ENCODE data around the gene PARVB.
"Not testable (repeated sequence)": the region's sequence is repeated elsewhere in the genome, so short reads cannot be mapped to it uniquely, and the experiment has no call there.

The PARVB gene

GRCh38 chr22:43998679-43999264 is 25.3 kb upstream of the PARVB start:
- no peak for DNase-seq (ENCODE audit: low read depth, low spot score)

DNA sequence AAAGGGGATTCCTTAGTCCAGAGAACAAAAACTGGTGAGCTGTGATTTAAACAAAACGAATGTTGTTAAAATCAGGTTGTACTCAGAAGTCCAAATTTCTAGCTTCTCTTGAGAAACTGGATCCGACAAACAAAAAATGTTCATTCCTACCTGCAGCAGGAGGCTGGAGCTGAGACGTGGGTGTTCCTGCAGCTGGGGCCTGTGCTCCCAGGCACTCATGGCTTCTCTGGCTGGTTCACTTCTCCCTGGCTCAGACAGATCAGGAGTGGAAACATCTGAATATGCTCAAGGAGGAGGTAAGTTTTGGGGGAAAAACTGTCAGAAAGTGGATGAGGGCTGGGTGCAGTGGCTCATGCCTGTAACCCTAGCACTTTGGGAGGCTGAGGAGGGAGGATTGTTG is 24.7 kb upstream of the PARVB start:
- DNase-seq (ENCODE audit: low read depth, low spot score) = no peak

GRCh38 chr22:44000123-44000522 is 24.0 kb upstream of the PARVB start:
- no peak for DNase-seq (ENCODE audit: low read depth, low spot score)

DNA sequence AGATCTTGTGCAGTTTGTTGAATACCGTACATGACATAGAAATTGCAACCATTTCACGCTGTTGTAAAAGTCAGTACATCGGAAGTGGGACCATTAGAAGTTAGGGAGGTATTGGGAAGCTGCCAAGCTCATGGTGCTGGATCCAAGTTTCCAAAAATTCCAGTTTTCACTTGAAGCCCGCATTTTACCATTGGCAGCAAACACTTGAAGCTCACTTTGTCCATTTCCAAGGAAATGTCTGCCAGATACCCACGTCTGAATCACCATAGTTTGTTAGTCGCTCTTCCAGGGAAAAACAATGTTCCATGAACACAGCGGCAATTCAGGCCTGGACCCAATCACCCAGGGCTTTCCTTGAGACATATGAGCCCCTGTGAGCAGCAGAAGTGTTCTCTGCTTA is 22.6 kb upstream of the PARVB start:
- DNase-seq (ENCODE audit: low read depth, low spot score) = no peak

DNA sequence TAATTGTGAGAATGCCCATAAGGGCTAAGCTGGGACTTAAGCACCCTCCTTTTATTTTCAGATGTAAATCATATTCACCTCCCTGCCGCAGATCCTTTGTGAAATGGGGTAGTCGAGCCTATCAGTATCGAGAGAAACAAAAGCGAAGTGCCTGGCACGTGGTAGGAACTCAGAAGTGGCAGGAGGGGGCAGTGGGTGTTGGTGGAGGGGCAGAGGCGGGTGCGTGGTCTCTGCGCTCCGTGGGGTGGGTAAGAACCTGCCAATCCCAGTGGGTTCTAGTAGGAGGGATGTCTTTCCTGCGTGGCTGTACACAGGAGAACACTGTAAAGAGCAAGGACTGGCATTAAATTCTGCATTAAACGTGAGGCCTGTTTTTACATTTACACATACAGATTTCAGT is 21.8 kb upstream of the PARVB start:
- no peak for DNase-seq (ENCODE audit: low read depth, low spot score)

GRCh38 chr22:44002997-44003396 is 21.1 kb upstream of the PARVB start:
- DNase-seq (ENCODE audit: low read depth, low spot score) = no peak

GRCh38 chr22:44003405-44004103 is 20.5 kb upstream of the PARVB start:
- no peak for DNase-seq (ENCODE audit: low read depth, low spot score)

- DNase-seq (ENCODE audit: low read depth, low spot score) = no peak
These were observed 20.0 kb upstream of the PARVB start for GRCh38 chr22:44004104-44004460.

DNA sequence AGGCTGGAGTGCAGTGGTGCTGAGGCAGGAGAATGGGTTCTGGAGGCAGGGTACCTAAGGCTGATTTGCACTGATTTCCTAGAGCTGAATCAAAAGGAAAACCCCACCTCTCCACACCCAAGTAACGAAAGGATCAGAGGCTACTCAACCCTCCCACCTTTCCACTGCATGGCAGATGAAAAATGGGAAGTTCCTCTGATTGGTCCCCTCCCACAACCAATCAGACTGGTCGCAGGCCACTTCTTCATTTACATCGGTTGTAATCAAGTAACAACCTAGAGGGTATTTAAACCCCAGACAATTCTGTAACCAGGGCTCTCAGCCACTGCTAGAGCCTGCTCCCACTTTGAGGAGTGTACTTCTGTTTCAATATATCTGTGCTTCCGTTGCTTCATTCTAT is 18.6 kb upstream of the PARVB start:
- DNase-seq (ENCODE audit: low read depth, low spot score) = no peak

DNA sequence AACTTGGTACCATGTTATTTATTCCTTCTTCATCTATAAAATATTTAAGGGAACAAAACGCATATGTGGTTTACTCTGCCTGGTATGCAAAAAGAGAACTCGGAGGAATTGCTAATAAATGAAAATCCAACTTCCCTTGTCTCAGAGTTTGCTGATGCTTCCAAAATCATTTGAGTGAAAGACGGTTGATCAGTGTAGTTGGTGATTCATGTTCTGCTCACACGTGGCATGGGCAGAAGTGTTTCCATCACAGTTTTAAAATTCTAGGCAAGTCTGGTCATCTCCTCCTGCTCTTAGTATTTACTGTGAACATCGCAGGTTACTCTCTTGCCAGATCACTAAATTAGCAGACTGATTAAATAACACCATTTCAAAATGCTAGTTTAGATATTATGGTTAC is 11.9 kb upstream of the PARVB start:
- no peak for DNase-seq (ENCODE audit: low read depth, low spot score)

- no peak for DNase-seq (ENCODE audit: low read depth, low spot score)
These were observed 11.5 kb upstream of the PARVB start for GRCh38 chr22:44012591-44012990.

DNA sequence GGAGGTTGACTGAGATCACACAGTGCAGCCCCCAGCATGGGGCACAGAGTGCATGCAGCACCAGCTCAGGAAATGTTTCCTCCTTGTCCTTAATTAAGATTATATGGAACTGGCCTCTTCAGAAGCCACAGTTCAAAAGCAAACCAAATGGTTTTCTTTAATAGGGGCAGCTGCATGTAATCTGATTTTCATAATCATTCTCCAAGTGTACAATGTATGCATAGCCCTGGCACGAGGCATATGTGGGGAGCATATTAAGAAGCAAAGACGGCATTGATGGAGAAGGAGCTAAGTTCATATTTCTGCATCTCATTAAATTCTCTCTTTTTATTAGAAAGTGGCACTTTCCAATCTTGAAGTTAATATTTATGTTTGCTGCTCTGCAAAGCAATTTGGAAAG is 9.9 kb upstream of the PARVB start:
- DNase-seq (ENCODE audit: low read depth, low spot score) = no peak

DNA sequence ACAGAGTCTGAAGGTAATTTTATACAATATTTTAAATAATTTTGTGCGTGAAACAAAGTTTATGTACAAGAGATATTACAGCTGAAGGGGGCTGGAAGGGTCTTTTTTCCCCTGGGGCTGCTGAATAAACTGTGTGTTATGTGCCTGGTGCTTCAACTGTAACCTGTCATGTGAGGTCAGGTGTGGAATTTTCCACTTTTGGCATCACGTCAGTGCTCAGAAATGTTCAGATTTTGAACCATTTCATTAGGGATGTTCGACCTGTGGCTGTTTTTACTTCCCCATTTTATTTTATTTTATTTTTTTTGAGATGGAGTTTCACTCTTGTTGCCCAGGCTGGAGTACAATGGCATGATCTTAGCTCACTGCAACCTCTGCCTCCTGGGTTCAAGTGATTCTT is 7.5 kb upstream of the PARVB start:
- DNase-seq (ENCODE audit: low read depth, low spot score) = not testable (repeated sequence)

DNA sequence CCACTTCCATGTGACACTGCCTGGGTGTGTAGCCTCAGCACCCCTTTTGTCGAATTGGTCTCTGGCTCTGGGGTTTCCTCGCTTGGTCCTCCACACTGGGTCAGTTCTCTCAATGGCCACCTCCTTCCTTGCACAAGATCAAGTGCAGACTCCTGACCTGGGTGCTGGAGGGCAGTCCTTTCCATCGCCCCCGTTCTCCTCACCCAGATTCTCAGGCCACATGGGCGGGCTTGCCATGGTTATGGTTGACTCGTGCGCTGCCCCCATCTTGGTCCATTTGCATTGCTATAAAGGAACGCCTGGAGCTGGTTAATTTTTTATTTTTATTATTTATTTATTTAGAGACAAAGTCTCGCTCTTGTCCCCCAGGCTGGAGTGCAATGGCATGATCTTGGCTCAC is 5.5 kb upstream of the PARVB start:
- DNase-seq (ENCODE audit: low read depth, low spot score) = no peak

DNA sequence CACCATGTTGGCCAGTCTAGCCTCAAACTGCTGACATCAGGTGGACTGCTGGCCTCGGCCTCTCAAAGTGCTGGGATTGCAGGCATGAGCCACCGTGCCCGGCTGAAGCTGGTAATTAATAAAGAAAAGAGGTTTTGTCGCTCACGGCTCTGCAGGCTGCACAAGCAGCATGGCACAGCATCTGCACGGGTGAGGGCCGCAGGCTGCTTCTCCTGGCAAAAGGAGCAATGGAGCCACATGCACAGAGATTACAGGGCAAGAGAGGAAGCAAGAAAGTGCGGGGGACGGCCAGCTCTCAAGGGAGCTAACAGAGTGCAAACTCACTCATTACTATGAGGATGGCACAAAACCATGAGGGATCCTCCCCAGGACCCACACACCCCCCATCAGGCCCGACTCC is 4.7 kb upstream of the PARVB start:
- no peak for DNase-seq (ENCODE audit: low read depth, low spot score)

- DNase-seq (ENCODE audit: low read depth, low spot score) = no peak
These were observed 4.3 kb upstream of the PARVB start for GRCh38 chr22:44019846-44020245.

- no peak for DNase-seq (ENCODE audit: low read depth, low spot score)
These were observed 3.1 kb upstream of the PARVB start for GRCh38 chr22:44020981-44021380.

- peak; percentile 65 for DNase-seq (ENCODE audit: low read depth, low spot score)
These were observed 456 bp upstream of the PARVB start for GRCh38 chr22:44023404-44024287.

DNA sequence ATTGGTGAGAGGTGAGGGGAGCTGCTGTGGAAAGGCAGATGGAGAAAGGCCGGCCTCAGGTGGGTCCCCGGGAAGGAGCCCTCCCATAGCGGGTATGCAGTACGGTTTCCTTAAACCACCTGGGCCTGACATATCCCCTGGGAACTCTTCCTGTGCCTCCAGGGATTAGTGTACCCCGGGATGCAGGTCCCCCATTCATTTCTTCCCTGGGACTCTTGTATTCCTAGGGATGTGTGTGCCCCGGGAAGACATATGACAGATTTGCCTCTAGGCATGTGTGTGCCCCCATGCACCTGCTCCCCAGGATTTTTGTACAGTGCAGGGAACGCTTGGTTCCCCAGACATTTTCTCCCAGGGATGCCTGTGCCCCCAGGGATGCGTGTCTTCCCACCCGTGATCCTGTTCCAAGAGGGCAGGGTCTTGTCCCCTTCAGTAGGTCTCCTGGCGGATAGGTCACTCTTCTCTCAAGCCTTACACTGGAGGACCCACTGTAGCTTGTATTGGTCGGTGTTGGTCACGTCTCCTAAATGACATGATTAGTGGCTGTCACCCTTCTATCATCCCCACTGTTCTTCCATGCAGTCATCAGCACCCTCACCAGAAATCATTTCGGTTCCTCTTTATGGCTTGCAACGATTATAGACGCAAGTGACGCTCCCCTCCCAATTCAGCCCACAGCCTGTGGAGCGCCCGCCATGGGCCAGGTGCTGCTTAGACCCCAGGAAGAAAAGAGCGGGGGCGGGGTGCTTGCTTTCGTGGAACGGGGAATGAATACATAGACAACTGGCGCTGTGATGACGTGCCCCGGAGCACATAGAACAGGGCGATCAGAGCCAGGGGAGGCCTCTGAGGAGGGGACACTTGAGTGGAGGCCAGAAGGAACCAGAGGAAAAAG is 1.3 kb downstream of the PARVB start:
- DNase-seq (ENCODE audit: low read depth, low spot score) = no peak

DNA sequence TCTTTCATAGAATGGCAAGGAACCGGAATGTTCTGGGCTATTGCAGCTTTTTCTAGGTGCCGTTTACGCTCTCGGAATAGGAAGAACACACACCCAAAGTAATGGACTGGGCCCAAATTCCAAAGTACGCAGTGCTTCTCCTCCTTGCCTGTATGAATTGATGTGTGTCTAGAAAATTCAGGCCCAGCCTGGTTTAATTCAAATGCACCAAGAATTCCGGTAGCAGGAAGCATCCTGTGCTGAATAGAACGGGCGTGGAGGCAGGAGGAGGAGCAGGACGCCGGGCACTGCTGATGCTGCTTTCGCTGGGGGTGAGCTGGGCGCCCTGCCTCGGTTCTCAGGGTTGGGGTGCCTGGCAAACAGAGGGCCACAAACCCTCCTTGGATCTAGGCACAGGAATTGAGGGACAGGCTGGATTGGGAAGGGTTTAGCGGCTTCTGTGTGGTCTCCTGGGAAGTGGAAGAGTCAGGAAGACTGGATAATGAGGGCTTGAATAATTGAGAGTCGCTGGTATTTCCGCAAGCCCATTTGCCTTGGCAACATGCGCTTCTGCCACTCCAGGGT is 2.0 kb downstream of the PARVB start:
- no peak for DNase-seq (ENCODE audit: low read depth, low spot score)
